DND-41 (cell line): ENCODE measurements around the gene TBCB.

Experiments used
- CTCF ChIP-seq: IDR thresholded peaks from 2 replicates; pipeline ENCODE4 v1.5.1; 2012; ENCODE audit warnings: borderline replicate concordance, low read length, moderate library complexity, mild to moderate bottlenecking; ENCODE audit not compliant: poor library complexity, severe bottlenecking; ENCODE audit errors: extremely low read depth
- EZH2 ChIP-seq: IDR thresholded peaks from 3 replicates; pipeline ENCODE4 v1.6.1; 2012; ENCODE audit warnings: borderline replicate concordance, low read depth, mild to moderate bottlenecking, moderate library complexity, low read length, inconsistent platforms; ENCODE audit not compliant: severe bottlenecking

- TF ChIP-seq EZH2 (no peak), CTCF (no peak)
Observed at GRCh38 chr19:36100476-36100875, 14.8 kb upstream of the TBCB start.
